Measurements from ENCODE around the gene RPS6KA3. TPM values are rescaled to one million over a fixed set of nuclear protein-coding genes. Genes with fewer than 3 reads are reported as not detected.

The RPS6KA3 gene
- total RNA-seq, 4 donors from 2014 or later = 53.1 to 91.0 (median 66.0) TPM

GRCh38 chrX:20211261-20211786, 55.4 kb downstream of the RPS6KA3 start:
- H3K4me3 ChIP-seq = no peak overlapping the region
- peak overlapping the region; percentile 51 to 86 (median 72) for H3K27ac ChIP-seq
- DNase-seq (no peak), ATAC-seq (no peak)
- no peaks in the 10 kb centered on the region for H3K9me3 ChIP-seq
- TF ChIP-seq POLR2A (IDR thresholded peaks at IDR 0.05) (no peak), CTCF (IDR thresholded peaks at IDR 0.05 in 4 of 5, conservative IDR thresholded peaks at IDR 0.05 in 1 of 5) (no peak)
- peaks cover 26 to 46% of the 10 kb centered on the region in 2 donors for H3K4me1 ChIP-seq
- in situ Hi-C loops (cut with MboI; ENCODE audit: low sequenced_read_pairs in 4 of 4) = no loop called here
- no peaks in the 10 kb centered on the region for H3K36me3 ChIP-seq
- intact Hi-C loops (cut with DNase I; ENCODE audit: low total_unique reads) = loop anchor here (10.0 kb wide), 1 partner anchor 103 kb away; no protein-coding TSS in a partner anchor
- no peaks in the 10 kb centered on the region for H3K27me3 ChIP-seq

- Histone ChIP-seq H3K36me3 (peaks cover 0 to 12% of the 10 kb centered on the region in 2 donors), H3K4me3 (no peak overlapping the region), H3K27ac (peak overlapping the region; percentile 13 to 86 (median 70)), H3K27me3 (no peaks in the 10 kb centered on the region), H3K9me3 (no peaks in the 10 kb centered on the region), H3K4me1 (peaks cover 21 to 40% of the 10 kb centered on the region in 2 donors)
- intact Hi-C loops (cut with DNase I; ENCODE audit: low total_unique reads) = loop anchor here (5.0 kb wide), 1 partner anchor 236 kb away; no protein-coding TSS in a partner anchor
- DNase-seq = peak; percentile 17 to 60
- TF ChIP-seq CTCF (IDR thresholded peaks at IDR 0.05 in 4 of 5, conservative IDR thresholded peaks at IDR 0.05 in 1 of 5) (no peak), POLR2A (IDR thresholded peaks at IDR 0.05) (no peak)
- ATAC-seq = peak; percentile 85 to 94
- in situ Hi-C loops (cut with MboI; ENCODE audit: low sequenced_read_pairs in 4 of 4) = no loop called here
Observed at GRCh38 chrX:20205927-20206708, 60.6 kb downstream of the RPS6KA3 start.

GRCh38 chrX:20204351-20204750, 62.4 kb downstream of the RPS6KA3 start:
- ATAC-seq (no peak), DNase-seq (no peak)
- intact Hi-C loops (cut with DNase I; ENCODE audit: low total_unique reads) = no loop called here
- H3K27ac ChIP-seq = peak overlapping the region in 1 of 4 donors; percentile 1
- H3K27me3 ChIP-seq = no peaks in the 10 kb centered on the region
- H3K4me3 ChIP-seq = no peak overlapping the region
- TF ChIP-seq CTCF (IDR thresholded peaks at IDR 0.05 in 4 of 5, conservative IDR thresholded peaks at IDR 0.05 in 1 of 5) (no peak), POLR2A (IDR thresholded peaks at IDR 0.05) (no peak)
- no peaks in the 10 kb centered on the region for H3K9me3 ChIP-seq
- in situ Hi-C loops (cut with MboI; ENCODE audit: low sequenced_read_pairs in 4 of 4) = no loop called here
- H3K4me1 ChIP-seq = peaks cover 7 to 22% of the 10 kb centered on the region in 2 donors
- peaks cover 0 to 12% of the 10 kb centered on the region in 2 donors for H3K36me3 ChIP-seq

GRCh38 chrX:20197641-20198210, 69.0 kb downstream of the RPS6KA3 start:
- peak overlapping the region in 2 of 4 donors; percentile 33 to 47 for H3K27ac ChIP-seq
- TF ChIP-seq CTCF (IDR thresholded peaks at IDR 0.05 in 4 of 5, conservative IDR thresholded peaks at IDR 0.05 in 1 of 5) (no peak), POLR2A (IDR thresholded peaks at IDR 0.05) (no peak)
- in situ Hi-C loops (cut with MboI; ENCODE audit: low sequenced_read_pairs in 4 of 4) (no loop called here), intact Hi-C loops (cut with DNase I; ENCODE audit: low total_unique reads) (no loop called here)
- no peaks in the 10 kb centered on the region for H3K27me3 ChIP-seq
- DNase-seq = no peak
- no peak for ATAC-seq
- H3K36me3 ChIP-seq = peaks cover 0 to 6% of the 10 kb centered on the region in 2 donors
- no peaks in the 10 kb centered on the region for H3K4me1 ChIP-seq
- no peak overlapping the region for H3K4me3 ChIP-seq
- no peaks in the 10 kb centered on the region for H3K9me3 ChIP-seq
